HepG2 (cell line): ENCODE measurements around the gene TEKT3. TPM values are rescaled to one million over a fixed set of nuclear protein-coding genes. Genes with fewer than 3 reads are reported as not detected.

Experiments
- ASH2L ChIP-seq: fragments of 300-600, 200-600 bp; sonication (generic); IDR thresholded peaks from 2 replicates; pipeline ENCODE4 v1.7.0; 2017; ENCODE audit warnings: low read depth, mild to moderate bottlenecking, moderate library complexity, mixed read lengths, low read length; ENCODE audit not compliant: insufficient read length
- ATRX ChIP-seq: sonication (generic); formaldehyde crosslinking; IDR thresholded peaks from 2 replicates; pipeline ENCODE4 v1.4.0; 2020; ENCODE audit warnings: missing genetic modification reagents, borderline replicate concordance
- HNRNPL ChIP-seq: fragments of 200-400 bp; formaldehyde crosslinking; IDR thresholded peaks from 2 replicates; pipeline ENCODE4 v1.6.1; 2017; ENCODE audit warnings: mild to moderate bottlenecking, low read depth, low read length
- MAX ChIP-seq: IDR thresholded peaks from 2 replicates; pipeline ENCODE4 v1.6.1; 2012; ENCODE audit warnings: inconsistent platforms
- MED13 ChIP-seq: sonication (generic); formaldehyde crosslinking; IDR thresholded peaks from 2 replicates; pipeline ENCODE4 v1.5.0; 2020; ENCODE audit warnings: missing genetic modification reagents
- MIER3 ChIP-seq: IDR thresholded peaks from 2 replicates; pipeline ENCODE4 v1.6.1; 2016; ENCODE audit warnings: missing compliant biosample characterization, borderline replicate concordance
- PHF5A ChIP-seq: IDR thresholded peaks from one replicate; pipeline ENCODE4 v1.6.1; 2018; ENCODE audit warnings: low read depth, missing genetic modification reagents; ENCODE audit not compliant: unreplicated experiment
- PRPF4 ChIP-seq: fragments of 200-400 bp; formaldehyde crosslinking; IDR thresholded peaks from 2 replicates; pipeline ENCODE4 v1.6.1; 2016; ENCODE audit warnings: low read length, low read depth; ENCODE audit not compliant: poor library complexity, severe bottlenecking
- PTBP1 ChIP-seq: fragments of 200-400 bp; formaldehyde crosslinking; IDR thresholded peaks from 2 replicates; pipeline ENCODE4 v1.6.1; 2018; ENCODE audit warnings: low read length, low read depth; ENCODE audit not compliant: poor library complexity, severe bottlenecking
- RBFOX2 ChIP-seq: fragments of 200-400 bp; formaldehyde crosslinking; IDR thresholded peaks from 2 replicates; pipeline ENCODE4 v1.6.1; 2017; ENCODE audit warnings: low read depth, mild to moderate bottlenecking, low read length
- SMYD3 ChIP-seq: sonication (generic); formaldehyde crosslinking; IDR thresholded peaks from 2 replicates; pipeline ENCODE4 v1.8.1; 2023; ENCODE audit warnings: mild to moderate bottlenecking, missing genetic modification reagents
- SNAPC4 ChIP-seq: sonication (generic); formaldehyde crosslinking; IDR thresholded peaks from 2 replicates; pipeline ENCODE4 v1.4.0; 2020; ENCODE audit warnings: mild to moderate bottlenecking, missing genetic modification reagents
- SP5 ChIP-seq: IDR thresholded peaks from 2 replicates; pipeline ENCODE4 v1.6.1; 2016; ENCODE audit warnings: low read depth, borderline replicate concordance
- TFDP1 ChIP-seq: IDR thresholded peaks from 2 replicates; pipeline ENCODE4 v1.6.1; 2016; ENCODE audit warnings: missing compliant biosample characterization, missing genetic modification reagents, borderline replicate concordance
- ZBTB20 ChIP-seq: sonication (generic); formaldehyde crosslinking; IDR thresholded peaks from 2 replicates; pipeline ENCODE4 v1.8.1; 2023; ENCODE audit warnings: missing genetic modification reagents, low read depth, mild to moderate bottlenecking, borderline replicate concordance
- ZFP36L2 ChIP-seq: sonication (generic); formaldehyde crosslinking; IDR thresholded peaks from 2 replicates; pipeline ENCODE4 v1.4.0; 2020; ENCODE audit warnings: missing genetic modification reagents
- ZFY ChIP-seq: sonication (generic); formaldehyde crosslinking; IDR thresholded peaks from 2 replicates; pipeline ENCODE4 v1.4.0; 2020; ENCODE audit warnings: missing genetic modification reagents
- ZNF224 ChIP-seq: sonication (generic); formaldehyde crosslinking; IDR thresholded peaks from 2 replicates; pipeline ENCODE4 v1.5.0; 2020; ENCODE audit warnings: mild to moderate bottlenecking, missing genetic modification reagents
- ZNF350 ChIP-seq: sonication (generic); formaldehyde crosslinking; IDR thresholded peaks from 2 replicates; pipeline ENCODE4 v1.4.0; 2020; ENCODE audit warnings: mild to moderate bottlenecking, low read depth, missing genetic modification reagents, borderline replicate concordance
- ZNF607 ChIP-seq: sonication (generic); formaldehyde crosslinking; IDR thresholded peaks from 2 replicates; pipeline ENCODE4 v1.5.1; 2020; ENCODE audit warnings: missing genetic modification reagents, mild to moderate bottlenecking, borderline replicate concordance
- polyA plus RNA-seq, 8 experiments: library from polyadenylated mRNA; depleted of rRNA in 3 of 8; stranded (reverse) in 7 of 8; unstranded in 1 of 8; fragments of >200 nt; fragmentation: Illumina TruSeq in 4 of 8; extraction: Trizol in 4 of 8; gene quantifications; 2 replicates each; pipeline versions ENCODE4 v1.2.1 to v1.2.3, GENCODE V29; 2011 to 2016; ENCODE audit warnings: low read depth in 4 of 8, missing spikeins in 1 of 8, mixed read lengths in 1 of 8; ENCODE audit not compliant: insufficient read depth in 1 of 8
- total RNA-seq, 5 experiments: library from RNA; depleted of rRNA; stranded (reverse); fragments of >200 nt; fragmentation: Illumina TruSeq; extraction: Trizol; gene quantifications; 2 replicates each; pipeline ENCODE4 v1.2.3, GENCODE V29; 2016; ENCODE audit warnings: low read depth in 1 of 5
- TF ChIP-seq, protein P1 (sequence below): sonication (generic); formaldehyde crosslinking; IDR thresholded peaks from 2 replicates; pipeline ENCODE4 v1.5.0; 2020; ENCODE audit warnings: missing genetic modification reagents, mild to moderate bottlenecking, borderline replicate concordance

TEKT3 gene
- total and polyA plus RNA-seq, 2 of the 13 experiments (the other 11 are each of a cell fraction or from before 2014, with no cell fraction given) = 0.58 to 0.82 TPM

DNA sequence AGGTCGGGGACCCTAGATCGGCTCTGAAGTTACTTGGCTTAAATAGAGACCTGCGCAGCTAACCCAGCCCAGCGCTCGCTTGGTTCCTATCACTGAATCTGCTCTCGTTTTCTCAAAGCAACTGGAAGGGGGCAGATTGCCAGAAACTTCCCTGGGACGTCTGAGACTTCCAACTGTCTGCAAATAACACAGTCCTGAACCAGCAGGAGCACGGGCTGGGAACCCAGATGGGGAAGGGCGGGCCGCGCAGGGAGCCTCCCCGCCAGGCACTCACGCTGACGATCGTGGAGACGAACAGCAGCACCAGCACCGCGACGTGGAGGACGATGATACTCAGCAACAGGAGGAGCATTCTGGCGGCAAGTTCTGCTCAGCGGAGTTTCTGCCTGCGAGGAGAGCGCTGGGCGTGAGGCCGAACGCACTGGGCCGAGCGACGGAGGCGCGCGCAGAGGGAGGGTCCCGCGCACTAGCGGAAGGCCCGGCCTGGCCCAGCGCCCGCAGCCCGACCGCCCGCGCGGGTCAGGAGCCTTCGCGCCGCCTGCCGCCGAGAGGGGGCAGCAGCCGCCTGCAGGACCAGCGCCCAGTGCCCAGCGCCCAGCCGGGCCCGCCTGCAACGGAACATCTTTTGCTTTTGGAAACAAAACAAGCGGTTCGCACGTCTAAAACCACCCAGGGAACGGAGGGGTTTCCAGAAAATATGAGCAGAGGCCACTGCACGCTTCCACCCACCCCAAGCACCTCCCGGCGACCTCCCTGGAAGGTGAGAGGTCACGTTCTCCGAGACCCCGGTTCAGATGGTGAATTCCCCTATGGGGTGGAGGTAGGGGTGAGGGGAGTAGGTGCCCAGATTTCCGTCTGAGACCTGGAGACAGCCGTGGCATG lies 80.8 kb downstream of the TEKT3 start (continued):
- TF ChIP-seq TFDP1 (CRISPR knock-in tag) = peak; percentile 29; the same call in 1 of the 2 replicates
- no peak for TF ChIP-seq PRPF4
- TF ChIP-seq SMYD3 (CRISPR knock-in tag) = no peak
- TF ChIP-seq PTBP1 = no peak
- TF ChIP-seq ASH2L = peak; percentile 80
- TF ChIP-seq SNAPC4 (CRISPR knock-in tag) = no peak
- peak; percentile 39; the same call in 1 of the 2 replicates for TF ChIP-seq MAX
- peak; percentile 92 for TF ChIP-seq ZFY (CRISPR knock-in tag)
- TF ChIP-seq ZNF224 (CRISPR knock-in tag) = no peak
- TF ChIP-seq ZBTB20 = 0 out of 2 replicates have a peak, but pooled peaks have one; percentile 27
- no peak for TF ChIP-seq SP5 (CRISPR knock-in tag)
- TF ChIP-seq ZFP36L2 (CRISPR knock-in tag) = 0 out of 2 replicates have a peak, but pooled peaks have one; percentile 12
- TF ChIP-seq, protein P1, sequence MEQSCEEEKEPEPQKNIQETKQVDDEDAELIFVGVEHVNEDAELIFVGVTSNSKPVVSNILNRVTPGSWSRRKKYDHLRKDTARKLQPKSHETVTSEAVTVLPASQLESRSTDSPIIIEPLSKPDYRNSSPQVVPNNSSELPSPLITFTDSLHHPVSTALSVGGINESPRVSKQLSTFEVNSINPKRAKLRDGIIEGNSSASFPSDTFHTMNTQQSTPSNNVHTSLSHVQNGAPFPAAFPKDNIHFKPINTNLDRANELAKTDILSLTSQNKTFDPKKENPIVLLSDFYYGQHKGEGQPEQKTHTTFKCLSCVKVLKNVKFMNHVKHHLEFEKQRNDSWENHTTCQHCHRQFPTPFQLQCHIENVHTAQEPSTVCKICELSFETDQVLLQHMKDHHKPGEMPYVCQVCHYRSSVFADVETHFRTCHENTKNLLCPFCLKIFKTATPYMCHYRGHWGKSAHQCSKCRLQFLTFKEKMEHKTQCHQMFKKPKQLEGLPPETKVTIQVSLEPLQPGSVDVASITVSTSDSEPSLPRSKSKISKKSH = no peak
- no peak for TF ChIP-seq ATRX (CRISPR knock-in tag)
- TF ChIP-seq PHF5A (CRISPR knock-in tag) = no peak
- TF ChIP-seq RBFOX2 = peak; percentile 70
- 0 out of 2 replicates have a peak, but pooled peaks have one; percentile 13 for TF ChIP-seq ZNF350 (CRISPR knock-in tag)
- no peak for TF ChIP-seq HNRNPL
- TF ChIP-seq MED13 (CRISPR knock-in tag) = no peak
- no peak for TF ChIP-seq ZNF607 (CRISPR knock-in tag)
- TF ChIP-seq MIER3 (CRISPR knock-in tag) = no peak
